ENCODE measurements around the gene SLC45A1.

SLC45A1 gene

DNA sequence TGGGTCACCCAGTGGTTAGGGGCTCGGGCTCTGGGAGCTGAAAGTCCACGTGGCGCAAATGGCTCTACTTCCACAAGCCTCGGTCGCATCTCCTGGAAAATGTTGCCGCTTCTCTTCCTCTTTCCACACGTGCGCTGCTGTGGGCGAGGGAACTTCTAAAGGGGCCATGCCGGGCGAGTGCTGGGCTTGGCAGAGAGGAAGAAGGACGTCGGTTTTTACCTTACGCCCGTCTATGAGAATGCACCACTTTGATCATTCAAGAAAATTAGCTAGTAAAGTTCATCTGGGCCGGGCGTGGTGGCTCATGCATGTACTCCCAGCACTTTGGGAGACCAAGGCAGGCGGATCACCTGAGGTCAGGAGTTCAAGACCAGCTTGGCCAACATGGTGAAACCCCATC, 10.4 kb downstream of the SLC45A1 start:
- no peaks in the 10 kb centered on the region for H3K79me2 ChIP-seq (ENCODE audit: low read length)
- H3K27me3 ChIP-seq (ENCODE audit: low read depth, low read length): no peaks in the 10 kb centered on the region
- no peaks in the 10 kb centered on the region for H3K4me1 ChIP-seq (ENCODE audit: low read length)
- H3K27ac ChIP-seq (ENCODE audit: low read length): no peak overlapping the region
- no peak overlapping the region for H2AFZ ChIP-seq (ENCODE audit: low read depth, low read length)
- no peak overlapping the region for H3K4me3 ChIP-seq (ENCODE audit: low read length)
- H4K20me1 ChIP-seq (ENCODE audit: insufficient read depth, low read length): no peaks in the 10 kb centered on the region
- no peaks in the 10 kb centered on the region for H3K36me3 ChIP-seq (replicated peaks; ENCODE audit: low read depth, low read length)
- H3K4me2 ChIP-seq (ENCODE audit: low read length): no peak overlapping the region
- H3K9me3 ChIP-seq (ENCODE audit: insufficient read depth, low read length): no peaks in the 10 kb centered on the region
- TF ChIP-seq EZH2phosphoT487 (IDR thresholded peaks at IDR 0.05; ENCODE audit: low read depth): no peak
- no peak for TF ChIP-seq CTCF (IDR thresholded peaks at IDR 0.05; ENCODE audit: low read depth, low read length)
- H3K9ac ChIP-seq (ENCODE audit: low read length): no peak overlapping the region

- Histone ChIP-seq H3K36me3 (replicated peaks; ENCODE audit: low read depth, low read length) (no peaks in the 10 kb centered on the region), H3K79me2 (ENCODE audit: low read length) (no peaks in the 10 kb centered on the region), H3K27me3 (ENCODE audit: low read depth, low read length) (no peaks in the 10 kb centered on the region), H3K4me3 (ENCODE audit: low read length) (no peak overlapping the region), H3K4me1 (ENCODE audit: low read length) (no peaks in the 10 kb centered on the region), H4K20me1 (ENCODE audit: insufficient read depth, low read length) (no peaks in the 10 kb centered on the region), H3K4me2 (ENCODE audit: low read length) (no peak overlapping the region), H3K9me3 (ENCODE audit: insufficient read depth, low read length) (no peaks in the 10 kb centered on the region), H2AFZ (ENCODE audit: low read depth, low read length) (no peak overlapping the region), H3K27ac (ENCODE audit: low read length) (no peak overlapping the region), H3K9ac (ENCODE audit: low read length) (no peak overlapping the region)
- no peak for TF ChIP-seq CTCF (IDR thresholded peaks at IDR 0.05; ENCODE audit: low read depth, low read length)
- no peak for TF ChIP-seq EZH2phosphoT487 (IDR thresholded peaks at IDR 0.05; ENCODE audit: low read depth)
Measured at GRCh38 chr1:8329439-8329838, 11.5 kb downstream of the SLC45A1 start.

- H3K4me1 ChIP-seq (ENCODE audit: low read length): no peaks in the 10 kb centered on the region
- H2AFZ ChIP-seq (ENCODE audit: low read depth, low read length): no peak overlapping the region
- TF ChIP-seq CTCF (IDR thresholded peaks at IDR 0.05; ENCODE audit: low read depth, low read length) (no peak), EZH2phosphoT487 (IDR thresholded peaks at IDR 0.05; ENCODE audit: low read depth) (no peak)
- H3K9ac ChIP-seq (ENCODE audit: low read length): no peak overlapping the region
- H3K9me3 ChIP-seq (ENCODE audit: insufficient read depth, low read length): no peaks in the 10 kb centered on the region
- H3K27ac ChIP-seq (ENCODE audit: low read length): no peak overlapping the region
- no peak overlapping the region for H3K4me2 ChIP-seq (ENCODE audit: low read length)
- no peaks in the 10 kb centered on the region for H3K79me2 ChIP-seq (ENCODE audit: low read length)
- no peaks in the 10 kb centered on the region for H3K36me3 ChIP-seq (replicated peaks; ENCODE audit: low read depth, low read length)
- no peak overlapping the region for H3K4me3 ChIP-seq (ENCODE audit: low read length)
- H4K20me1 ChIP-seq (ENCODE audit: insufficient read depth, low read length): no peaks in the 10 kb centered on the region
- no peaks in the 10 kb centered on the region for H3K27me3 ChIP-seq (ENCODE audit: low read depth, low read length)
Measured at GRCh38 chr1:8329858-8330257, 11.9 kb downstream of the SLC45A1 start.

GRCh38 chr1:8330271-8331125, 12.6 kb downstream of the SLC45A1 start:
- no peaks in the 10 kb centered on the region for H3K4me1 ChIP-seq (ENCODE audit: low read length)
- H4K20me1 ChIP-seq (ENCODE audit: insufficient read depth, low read length): no peaks in the 10 kb centered on the region
- no peaks in the 10 kb centered on the region for H3K79me2 ChIP-seq (ENCODE audit: low read length)
- no peak overlapping the region for H3K4me2 ChIP-seq (ENCODE audit: low read length)
- no peaks in the 10 kb centered on the region for H3K9me3 ChIP-seq (ENCODE audit: insufficient read depth, low read length)
- no peaks in the 10 kb centered on the region for H3K27me3 ChIP-seq (ENCODE audit: low read depth, low read length)
- TF ChIP-seq CTCF (IDR thresholded peaks at IDR 0.05; ENCODE audit: low read depth, low read length) (no peak), EZH2phosphoT487 (IDR thresholded peaks at IDR 0.05; ENCODE audit: low read depth) (no peak)
- no peaks in the 10 kb centered on the region for H3K36me3 ChIP-seq (replicated peaks; ENCODE audit: low read depth, low read length)
- no peak overlapping the region for H3K9ac ChIP-seq (ENCODE audit: low read length)
- no peak overlapping the region for H2AFZ ChIP-seq (ENCODE audit: low read depth, low read length)
- no peak overlapping the region for H3K27ac ChIP-seq (ENCODE audit: low read length)
- H3K4me3 ChIP-seq (ENCODE audit: low read length): no peak overlapping the region
